HepG2 (cell line): ENCODE measurements around the gene MSANTD2. TPM values are rescaled to one million over a fixed set of nuclear protein-coding genes. Genes with fewer than 3 reads are reported as not detected.

ENCODE experiments used
- AHR ChIP-seq: IDR thresholded peaks from 2 replicates; pipeline ENCODE4 v1.6.1; 2018; ENCODE audit warnings: missing genetic modification reagents, missing compliant biosample characterization
- AKAP8 ChIP-seq: sonication (generic); formaldehyde crosslinking; IDR thresholded peaks from 2 replicates; pipeline ENCODE4 v1.5.1; 2020; ENCODE audit warnings: mild to moderate bottlenecking, missing genetic modification reagents
- DPF2 ChIP-seq: sonication (generic); formaldehyde crosslinking; IDR thresholded peaks from 2 replicates; pipeline ENCODE4 v1.4.0; 2020; ENCODE audit warnings: mild to moderate bottlenecking, low read depth, missing genetic modification reagents, borderline replicate concordance
- HNF4A ChIP-seq: sonication (generic); formaldehyde crosslinking; IDR thresholded peaks from 2 replicates; pipeline ENCODE4 v1.4.0; 2020; ENCODE audit warnings: missing genetic modification reagents
- MZF1 ChIP-seq: sonication (generic); formaldehyde crosslinking; IDR thresholded peaks from 2 replicates; pipeline ENCODE4 v1.8.1; 2023; ENCODE audit warnings: mild to moderate bottlenecking, missing genetic modification reagents, borderline replicate concordance
- NCOA5 ChIP-seq: sonication (generic); formaldehyde crosslinking; IDR thresholded peaks from 2 replicates; pipeline ENCODE4 v1.4.0; 2020; ENCODE audit warnings: missing genetic modification reagents
- NONO ChIP-seq, 2 experiments: fragments of 450-650 bp in 1 of 2; sonication (generic) in 1 of 2; formaldehyde crosslinking in 1 of 2; IDR thresholded peaks in 1 of 2; conservative IDR thresholded peaks in 1 of 2; 2 replicates each; pipeline versions ENCODE4 v1.6.1 to v1.8.0; 2017 to 2022; ENCODE audit warnings: mild to moderate bottlenecking in 1 of 2, missing genetic modification reagents in 1 of 2, moderate library complexity in 1 of 2
- RXRB ChIP-seq: IDR thresholded peaks from 2 replicates; pipeline ENCODE4 v1.6.1; 2016; ENCODE audit warnings: borderline replicate concordance, missing genetic modification reagents, missing compliant biosample characterization
- SMYD3 ChIP-seq: sonication (generic); formaldehyde crosslinking; IDR thresholded peaks from 2 replicates; pipeline ENCODE4 v1.8.1; 2023; ENCODE audit warnings: mild to moderate bottlenecking, missing genetic modification reagents
- ZC3H13 ChIP-seq: sonication (generic); formaldehyde crosslinking; IDR thresholded peaks from 2 replicates; pipeline ENCODE4 v1.8.1; 2023; ENCODE audit warnings: mild to moderate bottlenecking, missing genetic modification reagents, moderate library complexity
- ZFP37 ChIP-seq: sonication (generic); formaldehyde crosslinking; IDR thresholded peaks from 2 replicates; pipeline ENCODE4 v1.4.0; 2020; ENCODE audit warnings: missing genetic modification reagents, borderline replicate concordance
- ZFP62 ChIP-seq: sonication (generic); formaldehyde crosslinking; IDR thresholded peaks from 2 replicates; pipeline ENCODE4 v1.4.0; 2020; ENCODE audit warnings: missing genetic modification reagents
- ZNF549 ChIP-seq: sonication (generic); formaldehyde crosslinking; IDR thresholded peaks from 2 replicates; pipeline ENCODE4 v1.5.0; 2020; ENCODE audit warnings: missing genetic modification reagents
- polyA plus RNA-seq, 8 experiments: library from polyadenylated mRNA; depleted of rRNA in 3 of 8; stranded (reverse) in 7 of 8; unstranded in 1 of 8; fragments of >200 nt; fragmentation: Illumina TruSeq in 4 of 8; extraction: Trizol in 4 of 8; gene quantifications; 2 replicates each; pipeline versions ENCODE4 v1.2.1 to v1.2.3, GENCODE V29; 2011 to 2016; ENCODE audit warnings: low read depth in 4 of 8, missing spikeins in 1 of 8, mixed read lengths in 1 of 8; ENCODE audit not compliant: insufficient read depth in 1 of 8
- total RNA-seq, 5 experiments: library from RNA; depleted of rRNA; stranded (reverse); fragments of >200 nt; fragmentation: Illumina TruSeq; extraction: Trizol; gene quantifications; 2 replicates each; pipeline ENCODE4 v1.2.3, GENCODE V29; 2016; ENCODE audit warnings: low read depth in 1 of 5
- TF ChIP-seq, protein P1 (sequence below): sonication (generic); formaldehyde crosslinking; IDR thresholded peaks from 2 replicates; pipeline ENCODE4 v1.5.0; 2020; ENCODE audit warnings: mild to moderate bottlenecking, missing genetic modification reagents
- TF ChIP-seq, protein P2 (sequence below): sonication (generic); formaldehyde crosslinking; IDR thresholded peaks from 2 replicates; pipeline ENCODE4 v1.8.0; 2022; ENCODE audit warnings: mild to moderate bottlenecking, missing genetic modification reagents, borderline replicate concordance
- TF ChIP-seq, protein P3 (sequence below): sonication (generic); formaldehyde crosslinking; IDR thresholded peaks from 2 replicates; pipeline ENCODE4 v1.8.1; 2022; ENCODE audit warnings: low read depth, mild to moderate bottlenecking, missing genetic modification reagents
- TF ChIP-seq, protein P4 (sequence below): IDR thresholded peaks from 2 replicates; pipeline ENCODE4 v1.6.1; 2016; ENCODE audit warnings: missing compliant biosample characterization, missing genetic modification reagents, borderline replicate concordance
- TF ChIP-seq, protein P5 (sequence below): fragments of 450-650 bp; IDR thresholded peaks from 2 replicates; pipeline ENCODE4 v1.6.1; 2016

MSANTD2 gene
- total and polyA plus RNA-seq, 2 of the 13 experiments (the other 11 are each of a cell fraction or from before 2014, with no cell fraction given): 8.7 to 10.1 TPM

DNA sequence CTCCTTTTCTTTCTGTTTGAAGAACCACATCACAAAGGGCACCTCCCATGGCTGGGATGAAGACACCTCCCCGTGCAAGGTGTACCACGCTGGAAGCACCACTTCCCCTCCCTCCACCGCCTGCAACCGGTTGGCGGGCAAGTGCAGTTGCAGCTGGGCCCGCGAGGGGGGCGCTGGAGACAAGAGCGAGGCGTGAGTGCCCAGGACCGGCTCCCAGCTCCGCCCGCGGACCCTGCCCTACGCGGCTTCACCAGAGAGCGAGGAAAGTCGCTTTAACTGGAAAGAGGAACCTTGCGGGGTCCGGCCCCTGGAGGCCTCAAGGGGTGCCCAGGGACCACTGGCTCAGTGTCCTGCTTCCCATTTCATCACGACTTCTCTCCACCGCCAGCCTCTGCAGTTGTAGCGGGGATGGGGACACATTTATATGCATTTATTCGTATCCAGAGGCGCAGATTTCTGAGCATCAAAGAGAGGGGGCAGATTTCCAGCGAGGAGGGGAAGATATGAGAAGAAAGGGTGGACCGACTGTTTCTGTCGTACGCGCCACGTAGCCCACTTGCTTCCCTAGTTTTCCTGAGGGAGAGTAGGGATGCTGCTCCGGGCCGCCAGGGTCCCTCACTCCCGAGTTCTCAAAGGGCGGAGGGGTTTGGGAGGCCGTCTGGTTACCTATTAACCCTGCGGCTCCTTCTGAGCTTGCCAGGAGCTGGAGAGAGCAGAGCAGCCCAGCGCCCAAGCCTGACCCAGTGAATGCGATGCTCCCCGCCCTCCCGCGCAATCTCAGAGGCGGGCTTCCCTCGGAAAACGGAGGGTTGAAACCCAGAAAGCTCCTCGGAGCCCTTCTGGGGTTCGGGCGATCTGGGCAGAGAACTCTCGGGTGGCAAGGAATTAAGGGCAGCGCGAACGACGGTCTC is 41.6 kb downstream of the MSANTD2 start (continued):
- TF ChIP-seq, protein P1, sequence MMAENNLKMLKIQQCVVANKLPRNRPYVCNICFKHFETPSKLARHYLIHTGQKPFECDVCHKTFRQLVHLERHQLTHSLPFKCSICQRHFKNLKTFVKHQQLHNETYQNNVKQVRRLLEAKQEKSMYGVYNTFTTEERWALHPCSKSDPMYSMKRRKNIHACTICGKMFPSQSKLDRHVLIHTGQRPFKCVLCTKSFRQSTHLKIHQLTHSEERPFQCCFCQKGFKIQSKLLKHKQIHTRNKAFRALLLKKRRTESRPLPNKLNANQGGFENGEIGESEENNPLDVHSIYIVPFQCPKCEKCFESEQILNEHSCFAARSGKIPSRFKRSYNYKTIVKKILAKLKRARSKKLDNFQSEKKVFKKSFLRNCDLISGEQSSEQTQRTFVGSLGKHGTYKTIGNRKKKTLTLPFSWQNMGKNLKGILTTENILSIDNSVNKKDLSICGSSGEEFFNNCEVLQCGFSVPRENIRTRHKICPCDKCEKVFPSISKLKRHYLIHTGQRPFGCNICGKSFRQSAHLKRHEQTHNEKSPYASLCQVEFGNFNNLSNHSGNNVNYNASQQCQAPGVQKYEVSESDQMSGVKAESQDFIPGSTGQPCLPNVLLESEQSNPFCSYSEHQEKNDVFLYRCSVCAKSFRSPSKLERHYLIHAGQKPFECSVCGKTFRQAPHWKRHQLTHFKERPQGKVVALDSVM (CRISPR knock-in tag): no peak
- no peak for TF ChIP-seq MZF1 (CRISPR knock-in tag)
- TF ChIP-seq RXRB: no peak
- TF ChIP-seq DPF2 (CRISPR knock-in tag): no peak
- TF ChIP-seq NCOA5 (CRISPR knock-in tag): no peak
- TF ChIP-seq, protein P2, sequence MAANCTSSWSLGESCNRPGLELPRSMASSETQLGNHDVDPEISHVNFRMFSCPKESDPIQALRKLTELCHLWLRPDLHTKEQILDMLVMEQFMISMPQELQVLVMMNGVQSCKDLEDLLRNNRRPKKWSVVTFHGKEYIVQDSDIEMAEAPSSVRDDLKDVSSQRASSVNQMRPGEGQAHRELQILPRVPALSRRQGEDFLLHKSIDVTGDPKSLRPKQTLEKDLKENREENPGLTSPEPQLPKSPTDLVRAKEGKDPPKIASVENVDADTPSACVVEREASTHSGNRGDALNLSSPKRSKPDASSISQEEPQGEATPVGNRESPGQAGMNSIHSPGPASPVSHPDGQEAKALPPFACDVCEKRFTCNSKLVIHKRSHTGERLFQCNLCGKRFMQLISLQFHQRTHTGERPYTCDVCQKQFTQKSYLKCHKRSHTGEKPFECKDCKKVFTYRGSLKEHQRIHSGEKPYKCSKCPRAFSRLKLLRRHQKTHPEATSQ (CRISPR knock-in tag): no peak
- no peak for TF ChIP-seq ZC3H13 (CRISPR knock-in tag)
- no peak for TF ChIP-seq ZFP37
- TF ChIP-seq NONO (IDR thresholded peaks at IDR 0.05): no peak
- TF ChIP-seq NONO (CRISPR knock-in tag; conservative IDR thresholded peaks at IDR 0.05): no peak
- TF ChIP-seq, protein P3, sequence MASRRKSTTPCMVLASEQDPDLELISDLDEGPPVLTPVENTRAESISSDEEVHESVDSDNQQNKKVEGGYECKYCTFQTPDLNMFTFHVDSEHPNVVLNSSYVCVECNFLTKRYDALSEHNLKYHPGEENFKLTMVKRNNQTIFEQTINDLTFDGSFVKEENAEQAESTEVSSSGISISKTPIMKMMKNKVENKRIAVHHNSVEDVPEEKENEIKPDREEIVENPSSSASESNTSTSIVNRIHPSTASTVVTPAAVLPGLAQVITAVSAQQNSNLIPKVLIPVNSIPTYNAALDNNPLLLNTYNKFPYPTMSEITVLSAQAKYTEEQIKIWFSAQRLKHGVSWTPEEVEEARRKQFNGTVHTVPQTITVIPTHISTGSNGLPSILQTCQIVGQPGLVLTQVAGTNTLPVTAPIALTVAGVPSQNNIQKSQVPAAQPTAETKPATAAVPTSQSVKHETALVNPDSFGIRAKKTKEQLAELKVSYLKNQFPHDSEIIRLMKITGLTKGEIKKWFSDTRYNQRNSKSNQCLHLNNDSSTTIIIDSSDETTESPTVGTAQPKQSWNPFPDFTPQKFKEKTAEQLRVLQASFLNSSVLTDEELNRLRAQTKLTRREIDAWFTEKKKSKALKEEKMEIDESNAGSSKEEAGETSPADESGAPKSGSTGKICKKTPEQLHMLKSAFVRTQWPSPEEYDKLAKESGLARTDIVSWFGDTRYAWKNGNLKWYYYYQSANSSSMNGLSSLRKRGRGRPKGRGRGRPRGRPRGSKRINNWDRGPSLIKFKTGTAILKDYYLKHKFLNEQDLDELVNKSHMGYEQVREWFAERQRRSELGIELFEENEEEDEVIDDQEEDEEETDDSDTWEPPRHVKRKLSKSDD: no peak
- TF ChIP-seq, protein P4, sequence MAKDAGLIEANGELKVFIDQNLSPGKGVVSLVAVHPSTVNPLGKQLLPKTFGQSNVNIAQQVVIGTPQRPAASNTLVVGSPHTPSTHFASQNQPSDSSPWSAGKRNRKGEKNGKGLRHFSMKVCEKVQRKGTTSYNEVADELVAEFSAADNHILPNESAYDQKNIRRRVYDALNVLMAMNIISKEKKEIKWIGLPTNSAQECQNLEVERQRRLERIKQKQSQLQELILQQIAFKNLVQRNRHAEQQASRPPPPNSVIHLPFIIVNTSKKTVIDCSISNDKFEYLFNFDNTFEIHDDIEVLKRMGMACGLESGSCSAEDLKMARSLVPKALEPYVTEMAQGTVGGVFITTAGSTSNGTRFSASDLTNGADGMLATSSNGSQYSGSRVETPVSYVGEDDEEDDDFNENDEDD (CRISPR knock-in tag): peak; percentile 85; the same call in 1 of the 2 replicates
- TF ChIP-seq AKAP8 (CRISPR knock-in tag): no peak
- no peak for TF ChIP-seq ZFP62 (CRISPR knock-in tag)
- TF ChIP-seq HNF4A: no peak
- no peak for TF ChIP-seq ZNF549 (CRISPR knock-in tag)
- no peak for TF ChIP-seq SMYD3 (CRISPR knock-in tag)
- no peak for TF ChIP-seq AHR
- TF ChIP-seq, protein P5, sequence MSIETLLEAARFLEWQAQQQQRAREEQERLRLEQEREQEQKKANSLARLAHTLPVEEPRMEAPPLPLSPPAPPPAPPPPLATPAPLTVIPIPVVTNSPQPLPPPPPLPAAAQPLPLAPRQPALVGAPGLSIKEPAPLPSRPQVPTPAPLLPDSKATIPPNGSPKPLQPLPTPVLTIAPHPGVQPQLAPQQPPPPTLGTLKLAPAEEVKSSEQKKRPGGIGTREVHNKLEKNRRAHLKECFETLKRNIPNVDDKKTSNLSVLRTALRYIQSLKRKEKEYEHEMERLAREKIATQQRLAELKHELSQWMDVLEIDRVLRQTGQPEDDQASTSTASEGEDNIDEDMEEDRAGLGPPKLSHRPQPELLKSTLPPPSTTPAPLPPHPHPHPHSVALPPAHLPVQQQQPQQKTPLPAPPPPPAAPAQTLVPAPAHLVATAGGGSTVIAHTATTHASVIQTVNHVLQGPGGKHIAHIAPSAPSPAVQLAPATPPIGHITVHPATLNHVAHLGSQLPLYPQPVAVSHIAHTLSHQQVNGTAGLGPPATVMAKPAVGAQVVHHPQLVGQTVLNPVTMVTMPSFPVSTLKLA: no peak
